GM08714 (cell line): ENCODE data around the gene TBPL1.

ENCODE experiments used
- H3K4me3 ChIP-seq: fragments of 200-500 bp; sonication (Bioruptor generic); 2 replicates; pipeline ENCODE4 v1.5.1; 2014; ENCODE audit warnings: mild to moderate bottlenecking, low read length, inconsistent platforms
- ZNF274 ChIP-seq: IDR thresholded peaks from 2 replicates; pipeline ENCODE4 v1.6.1; 2012; ENCODE audit warnings: mild to moderate bottlenecking, low read depth, low read length

The TBPL1 gene

GRCh38 chr6:134021396-134022122 lies 68.5 kb downstream of the TBPL1 start:
- no peak for TF ChIP-seq ZNF274
- H3K4me3 ChIP-seq, result no peak overlapping the region

DNA sequence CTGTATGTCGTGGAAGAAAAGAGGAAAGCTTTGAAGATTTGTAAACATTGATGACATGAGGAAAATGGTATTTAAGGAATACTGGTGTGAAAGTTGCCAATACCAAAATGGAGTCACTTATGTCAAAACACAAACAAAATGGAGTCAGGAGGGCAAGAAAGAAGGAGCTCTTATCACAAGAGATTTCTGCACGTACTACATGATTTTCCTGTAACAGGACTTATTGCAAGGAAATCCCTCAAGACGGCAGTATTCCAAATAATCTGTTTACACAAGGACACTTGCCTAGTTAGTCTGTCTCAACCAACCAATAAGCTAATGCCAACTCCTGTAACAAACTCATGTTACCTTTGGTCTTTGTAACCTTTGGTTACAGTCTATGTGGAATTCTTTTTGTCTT lies 69.6 kb downstream of the TBPL1 start:
- no peak for TF ChIP-seq ZNF274
- H3K4me3 ChIP-seq, result no peak overlapping the region

- TF ChIP-seq ZNF274, result no peak
- H3K4me3 ChIP-seq, result no peak overlapping the region
These were observed 73.6 kb downstream of the TBPL1 start for GRCh38 chr6:134026597-134026996.

- no peak for TF ChIP-seq ZNF274
- H3K4me3 ChIP-seq, result no peak overlapping the region
These were observed 75.4 kb downstream of the TBPL1 start for GRCh38 chr6:134028438-134028837.

DNA sequence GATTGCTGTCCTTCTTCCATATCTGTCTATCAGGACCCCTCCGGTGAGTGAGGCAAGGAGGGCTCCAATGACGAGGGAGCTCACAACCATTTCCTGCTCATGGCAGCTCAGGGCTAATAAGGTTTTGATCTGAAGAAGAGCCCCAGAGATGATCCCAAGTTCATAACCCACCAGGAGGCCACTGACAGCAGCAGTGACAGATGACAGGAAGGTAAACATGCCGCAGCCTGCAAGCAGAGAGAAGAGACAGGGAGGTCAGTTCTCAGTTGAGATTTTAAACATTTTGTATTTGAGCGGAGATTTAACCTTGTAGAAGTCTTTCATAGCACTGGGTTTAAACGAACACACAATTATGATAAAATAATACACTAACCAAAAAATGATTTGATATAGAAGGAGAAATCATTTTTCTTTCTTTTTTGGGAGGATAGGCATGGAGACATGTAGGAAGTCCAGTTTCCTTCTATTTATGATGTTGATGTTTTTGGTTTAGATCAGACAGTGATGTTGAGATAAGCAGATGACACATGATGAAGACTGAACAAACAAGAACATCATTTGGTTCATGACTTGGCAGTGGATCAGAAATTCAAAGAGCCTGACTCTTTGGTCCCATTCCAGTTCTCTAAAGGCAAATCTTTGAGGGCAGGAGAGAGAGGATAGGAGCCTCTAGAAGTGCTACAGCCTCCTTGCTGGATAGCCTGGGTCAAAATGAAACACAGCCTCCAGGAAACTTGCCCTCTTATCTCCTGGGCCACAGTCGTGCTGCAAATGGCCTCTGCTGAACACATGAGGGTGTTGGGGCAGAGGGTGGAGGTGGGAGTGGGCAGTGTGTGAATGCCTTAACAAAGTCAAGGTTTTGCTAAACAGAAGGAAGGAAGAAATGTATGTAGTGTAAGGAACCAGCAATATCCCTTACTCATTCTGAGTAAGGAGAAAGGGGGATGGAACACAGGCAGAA lies 76.8 kb downstream of the TBPL1 start:
- no peak for TF ChIP-seq ZNF274
- no peak overlapping the region for H3K4me3 ChIP-seq

DNA sequence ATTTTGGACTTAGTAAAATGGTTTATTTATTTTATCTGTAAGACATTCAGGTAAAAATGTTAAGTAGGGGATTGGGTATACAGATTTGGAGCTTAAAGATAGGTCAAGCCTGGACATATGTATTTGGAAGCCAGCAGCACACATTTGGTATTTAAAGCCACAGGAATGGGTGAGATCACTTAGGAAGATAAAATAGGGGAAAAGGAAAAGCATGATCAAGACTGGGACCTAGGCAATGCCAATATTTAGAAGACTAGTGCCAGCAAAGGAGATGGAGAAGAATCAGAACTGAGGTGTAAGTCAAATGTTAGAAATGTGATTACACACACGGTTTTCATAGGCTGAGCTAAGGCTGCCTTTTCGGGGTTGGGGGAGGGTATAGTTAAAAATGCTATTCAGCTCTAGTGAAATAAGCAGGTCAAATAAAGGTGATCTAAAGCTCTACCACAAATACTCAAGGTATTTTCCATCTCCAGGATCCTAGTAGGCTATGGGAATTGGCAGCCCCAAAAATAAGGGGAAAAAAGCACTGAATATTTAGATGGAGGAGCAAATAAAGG lies 78.8 kb downstream of the TBPL1 start:
- H3K4me3 ChIP-seq, result no peak overlapping the region
- no peak for TF ChIP-seq ZNF274

- no peak overlapping the region for H3K4me3 ChIP-seq
- no peak for TF ChIP-seq ZNF274
These were observed 81.5 kb downstream of the TBPL1 start for GRCh38 chr6:134034478-134034877.

DNA sequence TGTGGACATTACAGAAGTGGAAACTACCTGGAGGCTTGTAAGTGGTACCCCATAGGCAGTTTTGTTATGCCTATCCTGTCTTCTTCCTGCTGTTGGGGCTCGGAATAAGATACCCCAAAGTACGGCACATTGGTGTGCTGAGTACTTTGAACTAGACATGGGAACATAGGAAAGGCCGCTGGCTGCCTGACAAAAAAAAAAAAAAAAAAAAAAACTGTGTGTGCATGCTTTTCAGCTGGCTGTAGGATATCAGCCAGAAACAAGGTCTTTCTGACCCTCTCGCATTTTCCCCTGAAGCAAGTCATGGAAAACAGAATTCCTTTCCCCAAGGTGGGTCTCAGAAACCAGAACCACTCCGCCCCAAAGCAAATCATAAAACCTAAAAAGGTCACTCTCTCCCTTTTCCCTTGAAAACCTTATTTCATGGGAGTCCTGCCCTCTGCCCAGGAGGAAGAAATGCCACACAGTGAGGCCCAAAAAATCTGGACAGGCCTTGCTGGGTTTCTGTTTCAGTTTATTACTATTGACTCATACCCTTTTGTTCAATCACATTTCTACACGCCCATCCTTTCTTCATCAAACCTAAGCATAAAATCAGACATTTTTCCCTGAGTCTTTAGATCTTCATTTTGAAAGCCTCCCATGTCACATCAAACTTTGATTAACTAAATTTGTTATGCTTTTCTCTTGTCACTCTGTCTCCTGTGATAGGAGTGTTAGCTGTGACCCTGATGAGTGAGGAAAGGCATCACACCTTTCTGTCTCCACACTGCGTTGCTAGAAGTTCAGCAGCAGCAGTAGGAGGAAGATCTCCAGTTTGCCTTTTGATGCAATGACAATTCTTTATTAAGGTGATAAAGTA lies 82.2 kb downstream of the TBPL1 start:
- no peak for TF ChIP-seq ZNF274
- no peak overlapping the region for H3K4me3 ChIP-seq

GRCh38 chr6:134035823-134036296 lies 82.8 kb downstream of the TBPL1 start:
- TF ChIP-seq ZNF274, result no peak
- no peak overlapping the region for H3K4me3 ChIP-seq

- no peak for TF ChIP-seq ZNF274
- no peak overlapping the region for H3K4me3 ChIP-seq
These were observed 86.1 kb downstream of the TBPL1 start for GRCh38 chr6:134039116-134039515.
